ENCODE measurements around the gene SLC47A2.
A peak's percentile ranks its signal among the peaks of the same experiment; 100 is the strongest.

Gene SLC47A2

DNA sequence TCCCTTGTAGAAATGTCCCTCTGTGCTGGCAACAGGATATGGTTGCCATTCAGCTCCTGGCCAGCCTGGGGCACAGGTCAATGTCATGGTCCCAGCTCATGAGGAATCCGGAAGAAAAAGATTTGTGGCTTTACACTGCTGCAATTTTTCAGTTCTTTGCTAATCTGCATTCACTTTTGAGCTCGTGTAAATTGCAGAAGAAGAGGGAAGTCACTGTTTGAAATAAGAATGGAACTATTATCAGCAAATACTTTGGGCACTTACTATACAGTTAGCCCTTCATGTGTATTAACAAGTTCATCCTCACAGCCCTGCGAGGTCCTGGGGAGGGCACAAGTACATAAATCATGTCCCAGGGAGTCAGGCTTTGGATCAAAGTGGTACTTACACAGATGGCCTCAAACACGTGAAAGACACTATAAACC, 14.2 kb downstream of the SLC47A2 start:
- TF ChIP-seq NFIC (IDR thresholded peaks at IDR 0.05), result no peak; the same call in 1 of the 2 replicates
- 0 out of 2 replicates have a peak, but pooled peaks have one; percentile 9 for TF ChIP-seq TEAD4 (IDR thresholded peaks at IDR 0.05)

DNA sequence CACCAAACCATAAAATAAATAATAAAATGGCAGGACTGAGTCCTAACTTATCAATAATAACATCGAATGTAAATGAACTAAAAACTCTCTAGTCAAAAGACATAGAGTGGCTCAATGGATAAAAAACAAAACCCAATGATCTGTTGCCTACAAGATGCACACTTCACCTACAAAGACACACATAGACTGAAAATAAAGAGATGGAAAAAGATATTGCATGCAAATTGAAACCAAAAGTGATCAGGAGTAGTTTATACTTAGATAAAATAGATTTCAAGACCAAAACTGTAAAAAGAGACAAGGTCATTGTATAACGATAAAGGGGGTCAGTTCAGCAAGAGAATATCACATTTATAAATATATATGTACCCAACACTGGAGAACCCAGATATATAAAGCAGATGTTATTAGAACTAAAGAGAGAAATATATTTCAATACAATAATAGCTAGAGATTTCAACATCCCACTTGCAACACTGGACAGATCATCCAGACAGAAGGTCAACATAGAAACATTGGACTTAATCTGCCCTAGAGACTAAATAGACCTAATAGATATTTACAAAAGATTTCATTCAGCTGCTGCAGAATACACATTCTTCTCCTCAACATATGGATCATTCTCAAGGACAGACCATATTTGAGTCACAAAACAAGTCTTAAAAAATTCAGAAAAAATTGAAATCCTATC, 29.8 kb downstream of the SLC47A2 start:
- TF ChIP-seq YY1 (IDR thresholded peaks at IDR 0.05; ENCODE audit: low read depth) (no peak), CREB1 (IDR thresholded peaks at IDR 0.05; ENCODE audit: low read depth) (no peak), RAD21 (IDR thresholded peaks at IDR 0.05; ENCODE audit: low read depth) (no peak), CEBPB (IDR thresholded peaks at IDR 0.05) (no peak), NFIC (IDR thresholded peaks at IDR 0.05) (no peak), ZBTB7A (IDR thresholded peaks at IDR 0.05; ENCODE audit: low read depth) (no peak), TCF12 (IDR thresholded peaks at IDR 0.05; ENCODE audit: low read depth) (no peak), MAX (IDR thresholded peaks at IDR 0.05) (no peak), FOXM1 (IDR thresholded peaks at IDR 0.05; ENCODE audit: borderline replicate concordance, low read depth) (no peak), TEAD4 (IDR thresholded peaks at IDR 0.05) (no peak), EGR1 (IDR thresholded peaks at IDR 0.05) (no peak), EP300 (IDR thresholded peaks at IDR 0.05; ENCODE audit: borderline replicate concordance) (no peak), TAF1 (IDR thresholded peaks at IDR 0.05; ENCODE audit: low read depth) (no peak)
- TF ChIP-seq, protein P1, sequence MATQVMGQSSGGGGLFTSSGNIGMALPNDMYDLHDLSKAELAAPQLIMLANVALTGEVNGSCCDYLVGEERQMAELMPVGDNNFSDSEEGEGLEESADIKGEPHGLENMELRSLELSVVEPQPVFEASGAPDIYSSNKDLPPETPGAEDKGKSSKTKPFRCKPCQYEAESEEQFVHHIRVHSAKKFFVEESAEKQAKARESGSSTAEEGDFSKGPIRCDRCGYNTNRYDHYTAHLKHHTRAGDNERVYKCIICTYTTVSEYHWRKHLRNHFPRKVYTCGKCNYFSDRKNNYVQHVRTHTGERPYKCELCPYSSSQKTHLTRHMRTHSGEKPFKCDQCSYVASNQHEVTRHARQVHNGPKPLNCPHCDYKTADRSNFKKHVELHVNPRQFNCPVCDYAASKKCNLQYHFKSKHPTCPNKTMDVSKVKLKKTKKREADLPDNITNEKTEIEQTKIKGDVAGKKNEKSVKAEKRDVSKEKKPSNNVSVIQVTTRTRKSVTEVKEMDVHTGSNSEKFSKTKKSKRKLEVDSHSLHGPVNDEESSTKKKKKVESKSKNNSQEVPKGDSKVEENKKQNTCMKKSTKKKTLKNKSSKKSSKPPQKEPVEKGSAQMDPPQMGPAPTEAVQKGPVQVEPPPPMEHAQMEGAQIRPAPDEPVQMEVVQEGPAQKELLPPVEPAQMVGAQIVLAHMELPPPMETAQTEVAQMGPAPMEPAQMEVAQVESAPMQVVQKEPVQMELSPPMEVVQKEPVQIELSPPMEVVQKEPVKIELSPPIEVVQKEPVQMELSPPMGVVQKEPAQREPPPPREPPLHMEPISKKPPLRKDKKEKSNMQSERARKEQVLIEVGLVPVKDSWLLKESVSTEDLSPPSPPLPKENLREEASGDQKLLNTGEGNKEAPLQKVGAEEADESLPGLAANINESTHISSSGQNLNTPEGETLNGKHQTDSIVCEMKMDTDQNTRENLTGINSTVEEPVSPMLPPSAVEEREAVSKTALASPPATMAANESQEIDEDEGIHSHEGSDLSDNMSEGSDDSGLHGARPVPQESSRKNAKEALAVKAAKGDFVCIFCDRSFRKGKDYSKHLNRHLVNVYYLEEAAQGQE (IDR thresholded peaks at IDR 0.05; ENCODE audit: low read depth), result no peak
- TF ChIP-seq, protein P2, sequence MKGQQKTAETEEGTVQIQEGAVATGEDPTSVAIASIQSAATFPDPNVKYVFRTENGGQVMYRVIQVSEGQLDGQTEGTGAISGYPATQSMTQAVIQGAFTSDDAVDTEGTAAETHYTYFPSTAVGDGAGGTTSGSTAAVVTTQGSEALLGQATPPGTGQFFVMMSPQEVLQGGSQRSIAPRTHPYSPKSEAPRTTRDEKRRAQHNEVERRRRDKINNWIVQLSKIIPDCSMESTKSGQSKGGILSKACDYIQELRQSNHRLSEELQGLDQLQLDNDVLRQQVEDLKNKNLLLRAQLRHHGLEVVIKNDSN (IDR thresholded peaks at IDR 0.05), result no peak

DNA sequence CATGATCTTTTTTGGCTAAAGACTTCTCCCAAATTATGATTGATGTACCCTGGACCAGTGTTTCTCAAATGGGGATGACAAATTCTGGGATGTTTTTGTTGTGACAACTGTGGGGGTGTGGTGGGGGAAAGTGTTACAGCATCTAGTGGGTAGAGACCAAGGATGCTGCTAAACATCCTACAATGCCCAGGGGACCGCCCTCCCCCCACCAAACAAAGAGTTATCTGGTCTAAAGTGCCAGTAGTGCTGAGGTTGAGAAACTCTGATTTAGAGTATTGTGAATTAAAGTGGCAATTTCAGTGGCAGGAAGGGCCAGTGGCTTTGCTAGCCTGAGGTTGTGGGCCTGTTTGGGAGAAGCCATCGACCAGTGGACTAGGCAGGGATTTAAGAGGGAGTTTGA, 33.3 kb downstream of the SLC47A2 start:
- TF ChIP-seq CEBPB (IDR thresholded peaks at IDR 0.05) (no peak), EGR1 (IDR thresholded peaks at IDR 0.05) (no peak), ZBTB7A (IDR thresholded peaks at IDR 0.05; ENCODE audit: low read depth) (no peak), CREB1 (IDR thresholded peaks at IDR 0.05; ENCODE audit: low read depth) (no peak)

DNA sequence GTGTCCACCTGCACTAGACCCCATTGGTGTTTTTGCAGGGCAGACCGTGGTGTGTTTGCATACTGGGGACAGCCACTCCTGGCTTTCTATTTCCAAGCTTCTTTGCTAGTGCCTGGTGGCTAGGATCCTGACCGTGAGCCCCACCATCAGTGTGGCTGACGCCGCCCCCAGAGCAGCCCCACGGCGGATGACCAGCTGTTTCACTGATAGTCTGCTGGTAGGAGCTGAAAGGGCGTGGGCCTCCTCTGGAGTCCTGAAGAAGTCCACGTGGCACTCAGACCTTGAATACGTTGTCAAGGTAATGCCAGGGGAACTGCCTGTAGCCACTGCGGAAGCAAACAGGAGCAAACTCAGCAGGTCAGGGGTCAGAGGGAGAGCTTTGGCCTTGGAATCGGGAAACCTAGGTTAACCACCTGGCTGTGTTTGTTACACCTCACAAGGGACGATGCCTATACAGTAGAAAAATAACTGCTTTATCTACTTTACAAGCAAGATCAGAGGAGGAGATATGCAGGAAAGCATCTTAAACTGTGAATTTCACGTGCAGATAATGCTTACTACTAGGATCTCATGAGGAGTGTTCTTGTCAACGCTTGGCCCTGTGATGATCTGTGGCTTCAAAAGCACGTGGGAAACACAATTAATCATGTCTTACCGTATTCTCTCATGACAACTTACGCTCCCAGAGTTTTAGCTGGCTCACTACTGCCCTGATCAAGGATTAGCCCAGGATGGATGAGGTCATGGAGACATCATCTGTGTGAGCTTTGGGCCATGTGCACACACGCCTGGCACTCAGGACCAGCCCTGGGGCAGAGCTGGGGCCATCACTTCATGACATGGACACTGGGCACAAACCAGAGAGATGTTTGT, 37.6 kb downstream of the SLC47A2 start:
- TF ChIP-seq RAD21 (IDR thresholded peaks at IDR 0.05; ENCODE audit: low read depth) (no peak), CEBPB (IDR thresholded peaks at IDR 0.05) (no peak), MAX (IDR thresholded peaks at IDR 0.05) (no peak), EGR1 (IDR thresholded peaks at IDR 0.05) (no peak), TEAD4 (IDR thresholded peaks at IDR 0.05) (no peak)
- TF ChIP-seq, protein P1 (IDR thresholded peaks at IDR 0.05; ENCODE audit: low read depth), result no peak

DNA sequence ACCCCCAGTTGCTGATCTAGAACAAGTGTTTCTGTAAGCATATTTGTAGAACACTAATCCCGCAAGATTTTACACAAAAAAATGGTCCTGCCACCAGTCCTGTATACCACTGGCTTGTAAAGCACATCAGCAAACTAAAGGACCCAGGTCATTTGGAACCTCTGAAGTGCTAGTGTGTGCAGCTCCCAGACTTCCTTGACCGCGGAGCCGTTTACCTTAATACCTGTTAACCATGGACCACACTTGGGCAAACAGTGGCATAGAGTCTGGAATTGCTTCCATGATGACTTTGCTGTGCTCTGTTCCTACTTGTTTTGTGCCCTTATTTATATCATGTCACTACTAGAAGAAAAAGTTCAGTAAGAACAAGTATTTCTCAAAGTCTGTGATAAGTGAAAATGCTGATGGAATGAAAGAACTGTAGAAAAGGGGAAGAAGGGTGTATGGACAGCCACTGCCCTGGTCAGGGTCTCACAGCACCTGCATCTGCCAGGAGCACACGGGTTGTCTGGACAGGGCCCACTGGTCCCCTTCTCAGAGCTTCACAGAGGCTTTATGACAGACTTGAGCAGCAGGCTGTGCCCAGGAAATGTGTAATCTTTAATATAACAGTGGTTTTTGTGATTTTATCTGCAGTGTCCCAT, 38.5 kb downstream of the SLC47A2 start:
- no peak for TF ChIP-seq EGR1 (IDR thresholded peaks at IDR 0.05)
- TF ChIP-seq, protein P1 (IDR thresholded peaks at IDR 0.05; ENCODE audit: low read depth), result no peak
- no peak for TF ChIP-seq TCF12 (IDR thresholded peaks at IDR 0.05; ENCODE audit: low read depth)
- TF ChIP-seq RAD21 (IDR thresholded peaks at IDR 0.05; ENCODE audit: low read depth), result no peak
- no peak for TF ChIP-seq CREB1 (IDR thresholded peaks at IDR 0.05; ENCODE audit: low read depth)
- no peak for TF ChIP-seq YY1 (IDR thresholded peaks at IDR 0.05; ENCODE audit: low read depth)
- no peak for TF ChIP-seq ZBTB7A (IDR thresholded peaks at IDR 0.05; ENCODE audit: low read depth)
- TF ChIP-seq EP300 (IDR thresholded peaks at IDR 0.05; ENCODE audit: borderline replicate concordance), result no peak
- no peak for TF ChIP-seq TAF1 (IDR thresholded peaks at IDR 0.05; ENCODE audit: low read depth)
- no peak for TF ChIP-seq NFIC (IDR thresholded peaks at IDR 0.05)
- TF ChIP-seq FOXM1 (IDR thresholded peaks at IDR 0.05; ENCODE audit: borderline replicate concordance, low read depth), result no peak
- no peak for TF ChIP-seq TEAD4 (IDR thresholded peaks at IDR 0.05)
- TF ChIP-seq MAX (IDR thresholded peaks at IDR 0.05), result no peak
- TF ChIP-seq, protein P2 (IDR thresholded peaks at IDR 0.05), result no peak
- TF ChIP-seq CEBPB (IDR thresholded peaks at IDR 0.05), result no peak
